SK-N-SH (cell line): ENCODE measurements around the gene CA6. TPM values are rescaled to one million over a fixed set of nuclear protein-coding genes. Genes with fewer than 3 reads are reported as not detected.

Experiments used
- CTCF ChIA-PET: fragments of 300-600, 350-600 bp; formaldehyde crosslinking; extraction: SDS; loops from one replicate; lab custom pipeline; 2021; lab: Yijun Ruan, JAX
- POLR2A ChIA-PET: fragments of 350-600 bp; sonication (Branson Sonifier 250); formaldehyde crosslinking; extraction: SDS; loops from one replicate; lab custom pipeline; 2020; ENCODE audit warnings: antibody characterized with exemption, inconsistent platforms; lab: Yijun Ruan, JAX
- DNase-seq: peaks from one replicate; pipeline ENCODE4 v3.0.0; 2012
- H2AFZ ChIP-seq: fragments of 200-600 bp; sonication (generic); 2 replicates; pipeline ENCODE4 v1.8.1; 2016; ENCODE audit warnings: antibody characterized with exemption, mild to moderate bottlenecking, low read depth
- H3F3A ChIP-seq: fragments of 200-600 bp; sonication (generic); replicated peaks from 2 replicates; pipeline ENCODE3; 2016; ENCODE audit warnings: antibody characterized with exemption, mild to moderate bottlenecking; ENCODE audit not compliant: insufficient read depth
- H3K27ac ChIP-seq, 2 experiments: fragments of 200-500 bp in 1 of 2; fragments of 200-600 bp in 1 of 2; sonication (Bioruptor generic) in 1 of 2; sonication (generic), shearing (Covaris generic) in 1 of 2; 2 replicates each; pipeline versions ENCODE4 v1.5.1 to v1.6.1; 2014 to 2016; ENCODE audit warnings: low read depth in 2 of 2, inconsistent platforms in 1 of 2, low read length in 1 of 2, mild to moderate bottlenecking in 1 of 2, mixed read lengths in 1 of 2
- H3K27me3 ChIP-seq: fragments of 200-600 bp; sonication (generic), shearing (Covaris generic); 2 replicates; pipeline ENCODE4 v1.6.1; 2016; ENCODE audit warnings: mixed run types; ENCODE audit not compliant: insufficient read depth
- H3K36me3 ChIP-seq, 2 experiments: fragments of 200-500 bp in 1 of 2; fragments of 200-600 bp in 1 of 2; sonication (Bioruptor generic) in 1 of 2; sonication (generic) in 1 of 2; replicated peaks in 1 of 2; 2 replicates each; pipeline versions ENCODE3 to v1.5.1; 2014 to 2016; ENCODE audit warnings: low read length in 1 of 2, mild to moderate bottlenecking in 1 of 2; ENCODE audit not compliant: insufficient read depth in 2 of 2, control insufficient read depth in 1 of 2
- H3K4me1 ChIP-seq, 2 experiments: fragments of 200-500 bp in 1 of 2; fragments of 200-600 bp in 1 of 2; sonication (Bioruptor generic) in 1 of 2; sonication (generic), shearing (Covaris generic) in 1 of 2; 2 replicates each; pipeline versions ENCODE4 v1.5.1 to v1.6.1; 2014 to 2016; ENCODE audit warnings: low read depth in 1 of 2, low read length in 1 of 2, mixed run types in 1 of 2; ENCODE audit not compliant: insufficient read depth in 2 of 2, control insufficient read depth in 1 of 2
- H3K4me2 ChIP-seq: fragments of 200-600 bp; sonication (generic), shearing (Covaris generic); 2 replicates; pipeline ENCODE4 v1.6.1; 2017; ENCODE audit warnings: mixed run types
- H3K4me3 ChIP-seq, 2 experiments: fragments of 200-500 bp in 1 of 2; fragments of 200-600 bp in 1 of 2; sonication (Bioruptor generic) in 1 of 2; sonication (generic), shearing (Covaris generic) in 1 of 2; 2 replicates each; pipeline versions ENCODE4 v1.5.1 to v1.8.1; 2014 to 2016; ENCODE audit warnings: low read depth in 2 of 2, inconsistent platforms in 1 of 2, low read length in 1 of 2, mild to moderate bottlenecking in 1 of 2, mixed read lengths in 1 of 2, moderate library complexity in 1 of 2
- H3K79me2 ChIP-seq: fragments of 200-600 bp; sonication (generic); 2 replicates; pipeline ENCODE4 v1.8.1; 2017; ENCODE audit warnings: mild to moderate bottlenecking; ENCODE audit not compliant: insufficient read depth
- H3K9ac ChIP-seq: fragments of 200-600 bp; sonication (generic); 2 replicates; pipeline ENCODE4 v1.6.1; 2017; ENCODE audit warnings: mixed run types
- H3K9me2 ChIP-seq: fragments of 200-600 bp; sonication (generic); 2 replicates; pipeline ENCODE4 v1.6.1; 2017; ENCODE audit warnings: mixed run types
- H3K9me3 ChIP-seq: fragments of 200-600 bp; sonication (generic); 2 replicates; pipeline ENCODE4 v1.6.1; 2017; ENCODE audit warnings: mixed run types, mild to moderate bottlenecking, moderate library complexity
- H4K20me1 ChIP-seq: fragments of 200-600 bp; sonication (generic); 2 replicates; pipeline ENCODE4 v1.6.1; 2017; ENCODE audit warnings: mild to moderate bottlenecking, mixed run types; ENCODE audit not compliant: insufficient read depth
- CHD2 ChIP-seq: fragments of 150-350 bp; IDR thresholded peaks from 2 replicates; pipeline ENCODE4 v1.6.1; 2018; ENCODE audit warnings: low read length; ENCODE audit not compliant: partially characterized antibody
- CTCF ChIP-seq: fragments of 200-600 bp; sonication (generic); IDR thresholded peaks from 2 replicates; pipeline ENCODE4 v1.6.1; 2017; ENCODE audit warnings: antibody characterized with exemption, mild to moderate bottlenecking, moderate library complexity
- GABPA ChIP-seq: IDR thresholded peaks from 2 replicates; pipeline ENCODE4 v1.4.0; 2012; ENCODE audit warnings: low read depth, mild to moderate bottlenecking
- GATA2 ChIP-seq: sonication (generic); formaldehyde crosslinking; IDR thresholded peaks from 2 replicates; pipeline ENCODE4 v1.5.0; 2020; ENCODE audit warnings: mild to moderate bottlenecking, missing genetic modification reagents
- MAX ChIP-seq: IDR thresholded peaks from 2 replicates; pipeline ENCODE4 v1.4.0; 2012; ENCODE audit warnings: low read depth
- MEF2A ChIP-seq: IDR thresholded peaks from 2 replicates; pipeline ENCODE4 v1.4.0; 2012; ENCODE audit warnings: low read depth, borderline replicate concordance
- NFIC ChIP-seq: IDR thresholded peaks from 2 replicates; pipeline ENCODE4 v1.4.0; 2012; ENCODE audit warnings: borderline replicate concordance
- RCOR1 ChIP-seq: fragments of 150-350 bp; IDR thresholded peaks from 2 replicates; pipeline ENCODE4 v1.6.1; 2017; ENCODE audit warnings: antibody characterized with exemption, low read length
- RFX5 ChIP-seq: IDR thresholded peaks from 2 replicates; pipeline ENCODE4 v1.6.1; 2012; ENCODE audit warnings: mild to moderate bottlenecking, improper control_type of control experiment, low read length
- TEAD4 ChIP-seq: IDR thresholded peaks from 2 replicates; pipeline ENCODE4 v1.4.0; 2012; ENCODE audit warnings: mild to moderate bottlenecking, borderline replicate concordance; ENCODE audit not compliant: insufficient read depth
- USF1 ChIP-seq: IDR thresholded peaks from 2 replicates; pipeline ENCODE4 v1.4.0; 2012; ENCODE audit warnings: low read depth, borderline replicate concordance
- ZBTB33 ChIP-seq: IDR thresholded peaks from 2 replicates; pipeline ENCODE4 v1.4.0; 2012; ENCODE audit warnings: low read depth, borderline replicate concordance
- WGBS: methylation state at CpG from one replicate; pipeline ENCODE4 v1.1.6; 2017; ENCODE audit warnings: low lambda C conversion rate; 5-methylcytosine and 5-hydroxymethylcytosine counted together
- polyA plus RNA-seq, 3 experiments: library from polyadenylated mRNA; depleted of rRNA; stranded (reverse); fragments of >200 nt; gene quantifications; 2 replicates each; pipeline ENCODE4 v1.2.3, GENCODE V29; 2012

CA6 gene
- polyA plus RNA-seq, 1 of the 3 experiments (the other 2 are of a cell fraction) = not detected

GRCh38 chr1:8955406-8955805 is 9.7 kb downstream of the CA6 start:
- 88% methylated on average over 11 of the region's 11 CpGs for WGBS
- Histone ChIP-seq H4K20me1 (no peaks in the 10 kb centered on the region), H3K79me2 (no peaks in the 10 kb centered on the region), H3K9me2 (no peaks in the 10 kb centered on the region), H3K9ac (no peak overlapping the region), H3F3A (no peaks in the 10 kb centered on the region), H2AFZ (no peak overlapping the region)
- TF ChIP-seq GATA2 (CRISPR knock-in tag) (no peak), USF1 (no peak)
- TF ChIP-seq, all 33 proteins: peak for 0
- Histone ChIP-seq H3K4me3 (no peak overlapping the region), H3K36me3 (no peaks in the 10 kb centered on the region), H3K4me1 (no peaks in the 10 kb centered on the region), H3K27me3 (no peaks in the 10 kb centered on the region), H3K27ac (no peak overlapping the region), H3K4me2 (no peak overlapping the region), H3K9me3 (no peaks in the 10 kb centered on the region)
- DNase-seq = no peak
- POLR2A ChIA-PET = no interaction called here
- CTCF ChIA-PET = interaction anchor here (1.1 to 1.9 kb wide), 3 partner anchors 7 to 32 kb away, joined by 3 to 7 read pairs (median 4); no protein-coding TSS in a partner anchor

- CTCF ChIA-PET = no interaction called here
- WGBS = 73% methylated on average over 13 of the region's 17 CpGs
- POLR2A ChIA-PET = no interaction called here
These were observed 11.0 kb downstream of the CA6 start for GRCh38 chr1:8956461-8957349.

More at GRCh38 chr1:8956461-8957349, 11.0 kb downstream of the CA6 start:
- no peak for DNase-seq
- Histone ChIP-seq H3K36me3 (no peaks in the 10 kb centered on the region), H3K4me1 (no peaks in the 10 kb centered on the region), H3K27ac (no peak overlapping the region), H3K9me2 (no peaks in the 10 kb centered on the region), H2AFZ (no peak overlapping the region), H3K4me2 (no peak overlapping the region), H3K9me3 (no peaks in the 10 kb centered on the region), H3K27me3 (no peaks in the 10 kb centered on the region), H3K9ac (no peak overlapping the region), H4K20me1 (no peaks in the 10 kb centered on the region), H3K4me3 (no peak overlapping the region), H3K79me2 (no peaks in the 10 kb centered on the region), H3F3A (no peaks in the 10 kb centered on the region)
- TF ChIP-seq ZBTB33 (no peak), MEF2A (no peak), RCOR1 (no peak), NFIC (no peak), CTCF (no peak), RFX5 (no peak), MAX (no peak), CHD2 (no peak), GABPA (no peak), TEAD4 (no peak)
